ENCODE results near the gene SAV1.

DNA sequence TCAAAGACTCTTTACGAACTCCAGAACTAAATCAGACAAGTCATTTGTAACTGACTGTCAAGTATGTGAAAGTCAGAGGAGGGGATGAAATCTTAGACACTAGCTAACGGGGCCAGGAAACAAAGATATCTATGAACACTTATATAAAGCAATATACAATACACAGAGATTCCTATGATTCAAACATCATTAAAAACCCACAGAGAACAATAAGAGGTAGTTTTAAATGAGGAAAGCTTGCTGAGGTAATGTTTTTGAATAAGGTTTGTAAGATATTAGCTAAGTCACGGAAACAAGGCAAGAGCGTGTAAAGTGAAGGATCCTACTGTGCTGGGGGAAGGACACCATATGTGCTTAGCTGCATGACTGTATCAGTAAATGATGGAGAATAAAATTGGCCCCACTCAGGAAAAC, 36.7 kb downstream of the SAV1 start:
- TF ChIP-seq SMC3 (IDR thresholded peaks at IDR 0.05) (no peak), ESRRA (IDR thresholded peaks at IDR 0.05; ENCODE audit: borderline replicate concordance, low read length) (no peak)
